Measurements from ENCODE around the gene TCEA3.

DNA sequence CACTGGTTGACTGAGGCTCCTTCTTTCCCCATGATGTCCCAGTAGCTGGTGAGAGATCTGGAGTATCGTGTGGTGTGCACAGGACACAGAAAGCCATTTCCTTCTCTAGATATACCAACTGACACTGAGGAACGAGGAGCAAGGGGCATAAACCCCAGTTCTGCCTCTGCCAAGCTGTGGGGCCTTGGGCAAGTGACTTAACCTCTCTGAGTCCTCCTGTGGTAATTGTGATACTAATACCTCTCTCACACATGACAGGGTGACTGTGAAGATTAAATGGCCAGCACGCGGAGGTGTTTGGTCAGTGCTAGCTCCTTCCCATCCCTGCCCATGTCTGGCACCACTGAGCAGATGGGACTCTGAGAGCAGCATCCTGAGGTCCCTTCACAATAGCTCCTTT lies 26.3 kb upstream of the TCEA3 start:
- TF ChIP-seq, protein P1, sequence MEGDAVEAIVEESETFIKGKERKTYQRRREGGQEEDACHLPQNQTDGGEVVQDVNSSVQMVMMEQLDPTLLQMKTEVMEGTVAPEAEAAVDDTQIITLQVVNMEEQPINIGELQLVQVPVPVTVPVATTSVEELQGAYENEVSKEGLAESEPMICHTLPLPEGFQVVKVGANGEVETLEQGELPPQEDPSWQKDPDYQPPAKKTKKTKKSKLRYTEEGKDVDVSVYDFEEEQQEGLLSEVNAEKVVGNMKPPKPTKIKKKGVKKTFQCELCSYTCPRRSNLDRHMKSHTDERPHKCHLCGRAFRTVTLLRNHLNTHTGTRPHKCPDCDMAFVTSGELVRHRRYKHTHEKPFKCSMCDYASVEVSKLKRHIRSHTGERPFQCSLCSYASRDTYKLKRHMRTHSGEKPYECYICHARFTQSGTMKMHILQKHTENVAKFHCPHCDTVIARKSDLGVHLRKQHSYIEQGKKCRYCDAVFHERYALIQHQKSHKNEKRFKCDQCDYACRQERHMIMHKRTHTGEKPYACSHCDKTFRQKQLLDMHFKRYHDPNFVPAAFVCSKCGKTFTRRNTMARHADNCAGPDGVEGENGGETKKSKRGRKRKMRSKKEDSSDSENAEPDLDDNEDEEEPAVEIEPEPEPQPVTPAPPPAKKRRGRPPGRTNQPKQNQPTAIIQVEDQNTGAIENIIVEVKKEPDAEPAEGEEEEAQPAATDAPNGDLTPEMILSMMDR (IDR thresholded peaks at IDR 0.05; ENCODE audit: low read depth, low read length, poor library complexity, severe bottlenecking): no peak
- TF ChIP-seq EZH2phosphoT487 (IDR thresholded peaks at IDR 0.05; ENCODE audit: borderline replicate concordance, low read length): no peak

Measured in DOHH2 (cell line).